ENCODE data around the gene ACER3.
"Not testable (repeated sequence)": the region's sequence is repeated elsewhere in the genome, so short reads cannot be mapped to it uniquely, and the experiment has no call there.

The ACER3 gene

GRCh38 chr11:76845069-76845468 lies 15.6 kb upstream of the ACER3 start:
- H3K36me3 Mint-ChIP-seq = no peaks in the 10 kb centered on the region
- no peak overlapping the region for H3K27ac Mint-ChIP-seq
- H3K4me3 Mint-ChIP-seq = no peak overlapping the region
- H3K9me3 Mint-ChIP-seq = no peaks in the 10 kb centered on the region
- ATAC-seq (ENCODE audit: low read depth) (no peak), DNase-seq (ENCODE audit: low spot score in 2 of 2) (no peak)
- H3K4me1 Mint-ChIP-seq = no peaks in the 10 kb centered on the region
- H3K27me3 Mint-ChIP-seq = peaks cover 18% of the 10 kb centered on the region

GRCh38 chr11:76846441-76846840 lies 14.3 kb upstream of the ACER3 start:
- Mint-ChIP-seq H3K9me3 (no peaks in the 10 kb centered on the region), H3K27ac (no peak overlapping the region)
- ATAC-seq (ENCODE audit: low read depth) = no peak

GRCh38 chr11:76849376-76849775 lies 11.3 kb upstream of the ACER3 start:
- ATAC-seq (ENCODE audit: low read depth) = no peak
- Mint-ChIP-seq H3K27ac (no peak overlapping the region), H3K36me3 (no peaks in the 10 kb centered on the region), H3K9me3 (no peaks in the 10 kb centered on the region), H3K4me3 (no peak overlapping the region), H3K4me1 (no peaks in the 10 kb centered on the region), H3K27me3 (peaks cover 9% of the 10 kb centered on the region)
- no peak for DNase-seq (ENCODE audit: low spot score in 2 of 2)

More at GRCh38 chr11:76846441-76846840, 14.3 kb upstream of the ACER3 start:
- H3K4me3 Mint-ChIP-seq = no peak overlapping the region
- DNase-seq (ENCODE audit: low spot score in 2 of 2) = no peak
- H3K36me3 Mint-ChIP-seq = no peaks in the 10 kb centered on the region
- H3K27me3 Mint-ChIP-seq = peaks cover 17% of the 10 kb centered on the region
- H3K4me1 Mint-ChIP-seq = no peaks in the 10 kb centered on the region

GRCh38 chr11:76850130-76850529 lies 10.6 kb upstream of the ACER3 start:
- ATAC-seq (ENCODE audit: low read depth) (no peak), DNase-seq (ENCODE audit: low spot score in 2 of 2) (no peak)
- no peaks in the 10 kb centered on the region for H3K9me3 Mint-ChIP-seq
- H3K27me3 Mint-ChIP-seq = peaks cover 9% of the 10 kb centered on the region
- H3K4me3 Mint-ChIP-seq = no peak overlapping the region
- no peaks in the 10 kb centered on the region for H3K36me3 Mint-ChIP-seq
- H3K27ac Mint-ChIP-seq = no peak overlapping the region
- no peaks in the 10 kb centered on the region for H3K4me1 Mint-ChIP-seq

GRCh38 chr11:76850815-76851214 lies 9.9 kb upstream of the ACER3 start:
- Mint-ChIP-seq H3K27me3 (peaks cover 9% of the 10 kb centered on the region), H3K36me3 (no peaks in the 10 kb centered on the region), H3K9me3 (no peaks in the 10 kb centered on the region), H3K4me1 (no peaks in the 10 kb centered on the region), H3K27ac (no peak overlapping the region), H3K4me3 (no peak overlapping the region)
- ATAC-seq (ENCODE audit: low read depth) (no peak), DNase-seq (ENCODE audit: low spot score in 2 of 2) (no peak)

- H3K27ac Mint-ChIP-seq = no peak overlapping the region
- DNase-seq (ENCODE audit: low spot score in 2 of 2) (no peak), ATAC-seq (ENCODE audit: low read depth) (no peak)
- H3K4me3 Mint-ChIP-seq = no peak overlapping the region
- peaks cover 1% of the 10 kb centered on the region for H3K9me3 Mint-ChIP-seq
- H3K36me3 Mint-ChIP-seq = no peaks in the 10 kb centered on the region
- no peaks in the 10 kb centered on the region for H3K27me3 Mint-ChIP-seq
- H3K4me1 Mint-ChIP-seq = peaks cover 4% of the 10 kb centered on the region
Measured at GRCh38 chr11:76854709-76855108, 6.0 kb upstream of the ACER3 start.

- DNase-seq (ENCODE audit: low spot score in 2 of 2); H3K36me3 Mint-ChIP-seq; H3K27ac Mint-ChIP-seq; H3K27me3 Mint-ChIP-seq; ATAC-seq (ENCODE audit: low read depth); H3K4me1 Mint-ChIP-seq; H3K9me3 Mint-ChIP-seq; H3K4me3 Mint-ChIP-seq: not testable (repeated sequence)
Measured at GRCh38 chr11:76855670-76856069, 5.0 kb upstream of the ACER3 start.

GRCh38 chr11:76856106-76856505 lies 4.6 kb upstream of the ACER3 start:
- H3K4me3 Mint-ChIP-seq = no peak overlapping the region
- no peak overlapping the region for H3K27ac Mint-ChIP-seq
- H3K36me3 Mint-ChIP-seq = no peaks in the 10 kb centered on the region
- ATAC-seq (ENCODE audit: low read depth) (no peak), DNase-seq (ENCODE audit: low spot score in 2 of 2) (no peak)
- peaks cover 1% of the 10 kb centered on the region for H3K9me3 Mint-ChIP-seq
- H3K4me1 Mint-ChIP-seq = peaks cover 4% of the 10 kb centered on the region
- no peaks in the 10 kb centered on the region for H3K27me3 Mint-ChIP-seq

GRCh38 chr11:76856571-76856970 lies 4.1 kb upstream of the ACER3 start:
- no peak overlapping the region for H3K27ac Mint-ChIP-seq
- DNase-seq (ENCODE audit: low spot score in 2 of 2) (no peak), ATAC-seq (ENCODE audit: low read depth) (no peak)
- H3K9me3 Mint-ChIP-seq = peaks cover 1% of the 10 kb centered on the region
- peaks cover 8% of the 10 kb centered on the region for H3K4me1 Mint-ChIP-seq
- no peaks in the 10 kb centered on the region for H3K36me3 Mint-ChIP-seq
- no peak overlapping the region for H3K4me3 Mint-ChIP-seq
- H3K27me3 Mint-ChIP-seq = no peaks in the 10 kb centered on the region

- H3K9me3 Mint-ChIP-seq = peaks cover 1% of the 10 kb centered on the region
- H3K4me1 Mint-ChIP-seq = peaks cover 13% of the 10 kb centered on the region
- no peaks in the 10 kb centered on the region for H3K27me3 Mint-ChIP-seq
- no peak overlapping the region for H3K27ac Mint-ChIP-seq
- no peaks in the 10 kb centered on the region for H3K36me3 Mint-ChIP-seq
- DNase-seq (ENCODE audit: low spot score in 2 of 2) (no peak), ATAC-seq (ENCODE audit: low read depth) (no peak)
- no peak overlapping the region for H3K4me3 Mint-ChIP-seq
Measured at GRCh38 chr11:76857781-76858410, 2.8 kb upstream of the ACER3 start.

- Mint-ChIP-seq H3K27me3 (no peaks in the 10 kb centered on the region), H3K4me3 (peak overlapping the region; percentile 45), H3K36me3 (no peaks in the 10 kb centered on the region), H3K9me3 (peaks cover 1% of the 10 kb centered on the region), H3K4me1 (peaks cover 18% of the 10 kb centered on the region), H3K27ac (no peak overlapping the region)
- no peak for DNase-seq (ENCODE audit: low spot score in 2 of 2)
- no peak for ATAC-seq (ENCODE audit: low read depth)
Measured at GRCh38 chr11:76859708-76860227, 950 bp upstream of the ACER3 start.

GRCh38 chr11:76861490-76861953 lies 804 bp downstream of the ACER3 start:
- peak overlapping the region; percentile 86 for H3K4me3 Mint-ChIP-seq
- no peaks in the 10 kb centered on the region for H3K27me3 Mint-ChIP-seq
- H3K4me1 Mint-ChIP-seq = peaks cover 18% of the 10 kb centered on the region
- no peaks in the 10 kb centered on the region for H3K9me3 Mint-ChIP-seq
- DNase-seq (ENCODE audit: low spot score in 2 of 2) (no peak), ATAC-seq (ENCODE audit: low read depth) (no peak)
- H3K27ac Mint-ChIP-seq = peak overlapping the region; percentile 81
- H3K36me3 Mint-ChIP-seq = no peaks in the 10 kb centered on the region

GRCh38 chr11:76862794-76863193 lies 2.1 kb downstream of the ACER3 start:
- H3K36me3 Mint-ChIP-seq; ATAC-seq (ENCODE audit: low read depth); H3K27ac Mint-ChIP-seq; H3K4me3 Mint-ChIP-seq; DNase-seq (ENCODE audit: low spot score in 2 of 2); H3K9me3 Mint-ChIP-seq; H3K27me3 Mint-ChIP-seq: not testable (repeated sequence)
- H3K4me1 Mint-ChIP-seq = peaks cover 15% of the 10 kb centered on the region

GRCh38 chr11:76863196-76863777 lies 2.6 kb downstream of the ACER3 start:
- H3K36me3 Mint-ChIP-seq = no peaks in the 10 kb centered on the region
- H3K4me1 Mint-ChIP-seq = peaks cover 18% of the 10 kb centered on the region
- no peak overlapping the region for H3K4me3 Mint-ChIP-seq
- H3K27ac Mint-ChIP-seq = no peak overlapping the region
- H3K9me3 Mint-ChIP-seq = no peaks in the 10 kb centered on the region
- ATAC-seq (ENCODE audit: low read depth) = no peak
- no peak for DNase-seq (ENCODE audit: low spot score in 2 of 2)
- no peaks in the 10 kb centered on the region for H3K27me3 Mint-ChIP-seq

All from memory B cell (primary cell).